Activated CD4-positive, alpha-beta T cell treated with anti-CD3 and anti-CD28 coated beads for 4 hours (primary cell): ENCODE data around the gene POM121.
"Not testable (repeated sequence)": the region's sequence is repeated elsewhere in the genome, so short reads cannot be mapped to it uniquely, and the experiment has no call there.

Source experiments
- DNase-seq, 2 donors: peaks; one replicate each; pipeline ENCODE4 v3.0.0-alpha.2; 2020

The POM121 gene

DNA sequence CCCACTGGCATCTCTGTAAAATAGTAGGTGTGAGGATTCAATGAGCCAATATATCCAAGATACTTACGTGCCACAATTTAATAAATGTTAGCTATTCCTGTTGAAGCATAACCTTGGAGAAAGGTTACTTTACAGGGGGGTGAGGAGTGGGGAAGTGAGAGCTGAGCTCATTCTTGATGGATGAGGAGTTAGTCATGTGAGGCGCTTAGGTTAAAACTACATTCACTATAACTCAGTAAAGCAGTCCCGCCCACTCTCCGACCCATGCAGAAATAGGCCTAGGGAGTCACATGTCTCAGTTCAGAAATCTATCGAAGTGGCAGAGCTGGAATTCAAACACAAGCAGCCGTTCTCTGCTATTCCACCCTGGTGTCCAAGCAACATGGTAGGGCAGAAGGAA lies 25.5 kb downstream of the POM121 start:
- not testable (repeated sequence) for DNase-seq

DNA sequence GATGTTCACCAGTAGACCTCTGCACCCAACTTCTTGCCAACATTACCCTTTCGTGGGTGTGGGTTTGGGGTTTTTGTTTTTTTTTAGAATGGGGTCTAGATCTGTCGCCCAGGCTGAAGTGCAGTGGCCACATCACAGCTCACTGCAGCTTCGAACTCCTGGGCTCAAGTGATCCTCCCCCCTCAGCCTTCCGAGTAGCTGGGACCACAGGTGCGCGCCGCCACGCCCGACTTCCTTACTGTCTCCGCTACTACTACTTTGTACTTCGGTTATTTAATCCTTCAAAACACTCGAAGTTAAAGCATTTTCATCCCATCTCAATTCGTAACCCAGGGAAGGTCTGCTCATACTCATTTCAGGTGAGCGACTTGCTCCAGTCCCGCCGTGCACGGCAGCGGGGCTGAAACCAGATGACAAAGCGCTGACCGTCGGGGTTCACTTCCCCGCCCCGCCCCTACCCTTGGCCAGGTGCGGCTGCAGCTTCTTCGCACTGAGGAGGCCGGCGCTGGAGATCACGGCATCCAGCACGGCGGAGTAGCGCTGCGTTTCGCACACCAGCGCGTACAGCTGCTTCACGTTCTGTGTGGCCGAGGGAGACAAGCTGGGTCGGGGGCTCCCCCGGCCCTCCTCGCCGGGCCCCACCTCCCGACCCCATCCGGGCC lies 29.1 kb downstream of the POM121 start:
- not testable (repeated sequence) for DNase-seq

DNA sequence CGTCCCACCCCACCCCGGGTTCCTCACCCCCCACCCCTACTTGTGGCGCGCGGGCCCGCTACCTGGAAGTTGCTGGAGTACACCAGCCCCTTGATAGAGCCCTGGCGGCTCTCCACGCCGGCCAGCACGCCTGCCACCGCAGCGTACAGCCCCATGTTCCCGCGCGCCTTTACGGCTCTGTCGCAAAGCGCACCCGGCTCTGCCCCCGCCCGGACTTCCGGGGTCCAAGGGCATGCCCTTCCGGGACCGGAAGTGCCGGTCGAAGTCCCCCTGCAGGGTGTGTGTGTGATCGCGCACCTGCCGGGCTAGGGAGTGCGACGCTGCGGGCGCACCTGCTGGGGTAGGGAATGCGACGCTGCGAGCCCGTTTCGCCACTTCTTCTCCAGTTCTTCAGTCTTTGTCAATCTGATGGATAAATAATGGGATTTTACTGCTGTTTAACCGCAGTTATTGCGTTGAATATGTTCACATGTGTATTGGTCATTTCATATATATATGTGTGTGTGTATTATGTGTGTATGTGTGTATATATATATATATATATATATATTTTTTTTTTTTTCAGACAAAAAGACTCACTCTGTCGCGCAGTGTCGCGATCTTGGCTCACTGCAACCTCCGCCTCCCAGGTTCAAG lies 29.8 kb downstream of the POM121 start:
- not testable (repeated sequence) for DNase-seq

DNA sequence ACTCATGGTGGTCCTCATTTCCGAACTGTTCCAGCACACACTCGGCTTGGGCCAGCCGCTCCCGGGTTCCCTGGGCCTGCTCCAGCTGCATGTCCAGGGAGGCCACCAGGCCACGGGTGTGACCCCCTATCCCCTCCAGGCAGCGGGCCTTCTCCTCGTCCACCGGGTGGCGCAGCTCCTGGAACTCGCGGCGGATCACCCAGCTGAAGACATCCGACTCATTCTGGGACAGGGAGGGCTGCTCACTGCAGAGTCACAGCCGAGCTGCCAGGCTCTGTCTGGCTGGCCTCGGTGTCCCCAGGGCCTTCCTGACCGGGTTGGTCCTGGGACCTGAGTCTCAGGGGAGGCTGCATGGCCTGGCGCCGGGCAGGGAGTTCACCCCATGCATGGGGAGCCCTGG lies 35.1 kb downstream of the POM121 start:
- DNase-seq: not testable (repeated sequence)

DNA sequence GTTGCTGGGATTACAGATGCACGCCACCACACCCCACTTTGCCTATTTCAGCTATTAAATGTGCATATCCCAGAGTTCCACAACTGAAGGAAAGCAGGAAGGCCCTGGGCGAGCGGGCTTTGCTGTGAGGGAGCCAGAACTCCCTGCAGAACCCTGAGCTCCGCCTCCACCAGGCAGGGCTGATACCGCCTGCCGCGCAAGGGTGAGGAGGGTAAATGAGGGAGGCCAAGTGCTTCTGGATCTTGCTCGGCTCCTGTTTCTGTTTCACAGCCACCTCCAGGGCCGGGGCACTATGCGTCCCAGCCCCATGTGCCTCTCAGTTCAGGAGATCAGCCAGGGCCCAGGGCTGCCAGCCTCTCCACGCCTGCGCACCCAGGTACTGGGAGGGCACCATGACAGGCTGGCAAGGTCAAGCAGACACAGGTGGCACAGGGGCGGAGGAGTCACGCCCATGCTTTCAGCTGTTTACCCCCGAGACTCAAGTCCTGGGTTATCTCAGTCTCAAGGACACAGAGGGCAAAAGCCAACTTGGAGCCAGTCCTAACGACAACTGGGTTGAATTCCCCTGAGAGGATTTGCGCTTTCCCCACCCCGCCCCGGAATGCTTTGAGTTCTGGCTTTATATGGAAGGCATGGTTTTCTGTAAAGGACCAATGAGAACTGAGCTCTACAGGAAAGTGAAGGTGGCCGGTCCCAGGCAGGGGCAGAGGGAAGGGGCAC lies 35.9 kb downstream of the POM121 start:
- DNase-seq: not testable (repeated sequence)

DNA sequence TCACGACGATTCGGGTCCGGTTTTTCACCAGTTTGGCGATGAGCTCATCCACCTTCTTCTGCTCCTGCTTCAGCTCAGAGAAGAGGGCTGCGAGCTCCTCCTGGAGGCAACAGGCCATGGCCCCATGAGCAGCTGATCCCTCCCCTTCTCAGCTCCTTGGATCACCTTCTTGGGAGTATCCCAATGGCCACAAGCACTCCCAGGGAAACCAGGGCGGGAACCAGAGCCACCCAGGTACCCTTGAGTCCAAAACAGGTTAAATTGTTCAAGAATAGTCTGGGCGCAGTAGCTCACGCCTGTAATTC lies 36.4 kb downstream of the POM121 start:
- not testable (repeated sequence) for DNase-seq

DNA sequence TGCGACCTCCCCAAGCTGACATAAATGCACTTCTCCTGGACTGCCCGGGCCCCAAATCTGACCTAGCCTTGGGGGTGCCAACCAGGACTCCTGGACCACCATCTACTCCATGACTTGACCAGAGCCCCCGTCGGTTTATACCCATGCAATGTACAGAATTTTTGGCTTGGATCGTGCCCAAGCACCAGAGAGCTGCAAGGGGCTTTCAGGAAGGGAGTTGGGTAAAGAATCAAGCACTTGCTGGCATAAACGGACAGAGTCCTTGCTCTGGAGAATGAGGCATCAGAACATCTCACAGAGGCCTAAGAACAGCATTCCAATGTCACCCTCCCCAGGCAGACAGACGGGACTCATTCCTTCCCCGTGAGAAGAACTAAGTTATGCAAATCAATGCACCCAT lies 38.2 kb downstream of the POM121 start:
- DNase-seq: not testable (repeated sequence)

DNA sequence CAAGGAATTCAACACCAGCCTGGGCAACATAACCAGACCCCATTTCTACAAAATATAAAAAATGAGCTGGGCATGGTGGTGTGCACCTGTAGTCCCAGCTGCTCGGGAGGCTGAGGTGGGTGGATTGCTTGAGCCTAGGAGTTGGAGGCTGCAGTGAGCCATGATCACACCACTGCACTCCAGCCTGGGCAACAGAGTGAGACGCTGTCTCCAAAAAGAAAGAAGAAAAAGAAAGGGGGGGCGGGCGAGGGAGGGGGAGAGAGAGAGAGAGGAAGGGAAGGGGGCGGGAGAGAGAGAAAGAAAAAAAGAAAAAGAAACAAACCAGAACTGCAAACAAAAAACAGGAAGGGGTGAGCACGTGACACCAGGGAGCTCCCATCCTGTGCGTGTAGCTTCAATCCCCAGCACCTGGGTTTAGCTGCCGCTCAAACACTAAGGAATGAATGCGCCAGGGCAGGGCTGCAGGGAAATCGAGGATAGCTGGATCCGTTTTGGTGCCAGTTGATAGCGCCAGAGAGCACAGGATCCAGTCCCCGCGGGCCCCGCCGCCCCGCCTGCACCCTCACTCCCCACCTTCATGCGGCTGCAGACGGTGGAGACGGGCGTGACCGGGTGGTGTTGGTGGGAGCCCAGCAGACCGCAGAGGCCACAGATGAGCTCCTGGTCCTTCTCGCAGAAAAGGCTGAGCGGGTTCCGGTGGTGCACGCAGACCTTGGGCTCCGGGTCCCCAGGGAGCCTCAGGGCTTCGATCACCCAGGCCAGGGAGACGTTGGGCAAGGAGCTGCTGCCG lies 40.5 kb downstream of the POM121 start:
- not testable (repeated sequence) for DNase-seq

DNA sequence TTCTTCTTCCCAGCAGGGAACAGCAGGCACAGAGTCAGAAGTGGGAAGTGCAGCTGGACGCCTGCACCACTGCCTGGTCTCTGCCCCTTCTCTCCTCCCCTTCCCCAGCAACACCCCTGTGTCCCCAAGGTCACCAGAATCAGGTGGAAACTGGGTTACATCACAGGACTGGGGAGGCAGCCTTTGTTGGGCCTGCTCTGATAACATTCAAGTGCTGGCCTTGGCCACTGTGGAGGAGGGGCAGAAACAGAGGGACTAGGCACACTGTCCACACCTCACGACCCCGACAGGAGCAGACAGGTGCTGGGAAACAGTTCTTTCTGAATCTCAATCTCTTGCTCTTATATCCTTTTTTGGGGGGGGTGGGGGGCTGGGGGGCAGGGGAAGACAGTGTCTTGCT lies 42.0 kb downstream of the POM121 start:
- not testable (repeated sequence) for DNase-seq

DNA sequence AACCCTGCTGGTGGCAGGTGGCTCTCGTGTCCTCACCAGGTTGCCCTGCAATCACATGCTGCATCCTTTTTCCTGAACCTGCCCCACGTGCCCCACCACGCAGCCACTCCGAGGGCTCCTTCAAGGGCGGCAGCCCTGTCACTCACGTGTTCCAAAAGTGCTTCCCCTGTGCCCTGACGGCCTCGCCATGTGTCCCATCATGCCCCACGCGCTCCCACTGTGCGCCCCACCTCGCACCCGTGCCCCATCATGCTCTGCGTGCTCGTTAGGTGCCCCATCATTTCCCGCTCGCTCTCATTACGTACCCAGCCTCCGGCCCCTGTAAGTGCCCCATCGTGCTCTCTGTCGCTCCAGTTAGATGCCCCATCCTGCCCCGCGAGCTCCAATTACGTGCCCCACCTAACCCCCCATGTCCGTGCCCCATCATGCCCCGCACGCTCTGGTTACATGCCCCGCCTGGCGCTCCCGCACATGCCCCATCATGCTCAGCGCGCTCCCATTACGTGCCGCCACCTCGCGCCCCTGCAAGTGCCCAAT lies 44.2 kb downstream of the POM121 start, which contains the start of gene TRIM74:
TRIM74 (minus strand) TSS at position 487 of the 537 bp plus-strand sequence. CDS start 3,309 bp downstream, outside the sequence.
- not testable (repeated sequence) for DNase-seq

DNA sequence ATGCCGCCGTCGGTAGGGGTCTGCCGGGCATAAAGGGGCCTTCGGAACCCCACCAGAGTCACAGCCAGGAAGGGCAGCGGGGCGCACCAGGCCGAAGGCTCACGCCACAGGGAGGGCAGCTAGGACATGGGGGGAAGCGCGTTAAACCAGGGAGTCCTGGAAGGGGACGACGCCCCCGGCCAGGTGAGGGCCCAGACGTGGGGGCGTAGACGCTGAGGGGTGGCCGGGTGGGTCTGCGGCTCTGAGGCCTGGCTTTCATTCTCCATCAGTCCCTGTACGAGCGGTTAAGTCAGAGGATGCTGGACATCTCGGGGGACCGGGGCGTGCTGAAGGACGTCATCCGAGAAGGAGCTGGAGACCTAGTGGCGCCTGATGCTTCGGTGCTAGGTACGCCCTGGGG lies 44.8 kb downstream of the POM121 start:
- not testable (repeated sequence) for DNase-seq

DNA sequence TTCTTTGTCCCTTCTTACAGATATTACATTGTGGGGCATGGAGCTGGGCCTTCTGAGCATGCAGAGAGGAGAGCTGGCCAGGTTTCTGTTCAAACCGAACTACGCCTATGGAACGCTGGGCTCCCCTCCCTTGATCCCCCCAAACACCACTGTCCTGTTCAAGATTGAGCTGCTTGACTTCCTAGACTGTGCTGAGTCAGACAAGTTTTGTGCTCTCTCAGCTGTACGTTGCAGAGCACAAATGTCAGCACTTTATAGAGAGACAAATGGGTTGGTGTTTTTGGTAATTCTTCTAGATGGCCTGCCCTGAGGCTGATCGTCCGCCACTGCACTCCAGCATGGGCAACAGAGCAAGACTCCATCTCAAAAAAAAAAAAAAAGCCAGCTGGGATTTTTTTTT lies 46.6 kb downstream of the POM121 start:
- DNase-seq: not testable (repeated sequence)

DNA sequence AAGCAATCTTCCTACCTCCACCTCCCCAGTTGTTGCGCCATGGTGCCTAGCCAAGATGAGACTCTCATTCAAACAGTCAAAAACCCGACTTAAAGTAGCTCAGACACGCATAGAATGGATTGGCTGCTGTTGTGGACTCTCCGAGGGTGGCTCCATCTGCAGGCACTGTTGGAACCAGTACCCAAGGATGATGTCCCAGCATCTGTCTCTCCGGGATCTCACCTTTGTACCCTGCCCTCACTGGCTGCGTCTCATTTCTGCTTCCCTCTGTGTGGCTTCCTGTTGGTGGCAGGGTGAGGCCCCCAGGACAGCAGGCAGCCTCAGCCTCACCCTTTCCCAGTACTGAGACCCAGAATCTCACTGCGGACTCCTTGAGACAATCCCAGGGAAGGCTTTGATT lies 49.9 kb downstream of the POM121 start:
- not testable (repeated sequence) for DNase-seq

DNA sequence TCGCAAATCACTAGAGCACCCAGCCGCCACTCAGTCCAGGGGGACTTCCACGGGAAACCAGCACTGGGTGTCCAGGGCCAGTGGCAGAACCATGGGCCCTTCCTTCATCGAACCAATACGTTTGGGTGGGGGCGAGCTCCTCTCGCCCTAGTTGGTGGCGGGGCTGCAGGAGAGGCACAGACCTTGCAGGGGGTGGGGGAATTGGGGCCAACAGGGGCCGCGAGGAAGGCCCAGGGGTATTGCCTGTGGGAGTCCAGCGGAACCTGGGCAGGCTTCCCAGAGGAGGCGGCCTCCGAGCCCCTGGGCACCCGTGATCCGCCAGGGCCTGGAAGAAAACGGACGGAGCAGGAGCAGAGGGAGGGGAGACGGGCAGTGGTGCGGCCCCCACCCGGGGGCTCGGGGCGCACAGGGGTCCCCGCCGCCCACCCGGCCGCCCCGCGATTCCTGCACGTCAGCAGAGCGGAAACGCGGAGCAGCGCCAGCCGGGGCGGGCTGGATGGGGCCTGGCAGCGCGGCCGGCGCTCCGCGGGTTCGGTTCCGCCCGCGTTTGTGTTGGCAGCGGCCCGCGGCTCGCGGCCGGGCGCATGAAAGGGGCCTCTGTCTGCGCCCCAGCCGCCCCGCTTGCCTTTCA lies 50.9 kb downstream of the POM121 start:
- not testable (repeated sequence) for DNase-seq

DNA sequence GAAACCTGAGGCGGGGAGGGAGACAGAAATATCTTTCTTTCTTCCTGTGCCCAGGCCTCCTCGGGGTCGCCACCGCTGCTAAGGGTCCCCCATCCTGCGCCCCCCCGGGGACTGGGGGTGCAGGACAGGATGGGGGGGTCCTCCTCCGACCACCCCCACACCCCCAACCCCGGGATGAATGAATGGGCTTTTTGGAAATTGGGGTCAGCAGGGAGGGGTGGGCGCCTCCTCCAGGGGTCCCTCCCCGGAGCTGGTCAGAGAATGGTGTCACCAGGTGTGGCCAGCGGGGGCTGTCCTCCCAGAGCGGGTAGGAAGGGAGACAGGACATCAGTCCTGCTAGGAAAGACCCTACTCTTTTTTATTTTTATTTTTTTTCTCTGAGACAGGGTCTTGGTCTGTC lies 51.5 kb downstream of the POM121 start:
- not testable (repeated sequence) for DNase-seq

DNA sequence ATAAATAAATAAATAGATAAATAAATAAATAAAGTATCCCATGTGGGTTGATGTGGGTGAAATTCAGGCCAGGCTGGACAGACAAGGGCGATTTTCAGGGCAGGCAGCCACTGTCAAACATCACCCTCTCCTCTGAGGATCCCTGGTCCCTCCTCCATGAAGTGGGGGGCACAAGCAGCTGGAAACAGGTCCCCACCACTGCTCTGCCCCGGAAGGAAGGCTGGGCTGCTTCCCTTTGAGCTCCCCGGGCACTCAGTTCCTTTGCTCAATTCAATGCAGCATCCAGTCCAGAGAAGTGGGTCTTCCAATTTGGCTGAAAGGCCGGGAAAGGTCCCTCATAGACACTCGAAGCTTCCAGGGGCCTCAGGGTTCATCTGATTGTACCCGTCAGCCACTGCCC lies 55.5 kb downstream of the POM121 start:
- not testable (repeated sequence) for DNase-seq

DNA sequence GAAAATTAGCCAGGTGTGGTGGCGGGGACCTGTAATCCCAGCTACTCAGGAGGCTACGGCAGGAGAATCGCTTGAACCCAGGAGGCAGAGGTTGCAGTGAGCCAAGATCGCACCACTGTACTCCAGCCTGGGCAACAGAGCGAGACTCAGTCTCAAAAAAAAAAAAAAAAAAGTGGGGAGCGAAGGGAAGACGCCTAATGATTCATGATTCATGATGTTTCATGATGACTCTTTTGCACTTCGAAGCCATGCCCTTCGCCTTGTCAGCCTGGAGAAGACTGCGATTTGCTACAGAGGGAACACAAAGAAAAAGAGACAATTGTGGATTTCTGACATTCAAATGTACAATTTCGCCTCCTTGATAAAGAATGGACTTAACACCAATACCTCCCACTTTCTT lies 57.2 kb downstream of the POM121 start:
- not testable (repeated sequence) for DNase-seq

DNA sequence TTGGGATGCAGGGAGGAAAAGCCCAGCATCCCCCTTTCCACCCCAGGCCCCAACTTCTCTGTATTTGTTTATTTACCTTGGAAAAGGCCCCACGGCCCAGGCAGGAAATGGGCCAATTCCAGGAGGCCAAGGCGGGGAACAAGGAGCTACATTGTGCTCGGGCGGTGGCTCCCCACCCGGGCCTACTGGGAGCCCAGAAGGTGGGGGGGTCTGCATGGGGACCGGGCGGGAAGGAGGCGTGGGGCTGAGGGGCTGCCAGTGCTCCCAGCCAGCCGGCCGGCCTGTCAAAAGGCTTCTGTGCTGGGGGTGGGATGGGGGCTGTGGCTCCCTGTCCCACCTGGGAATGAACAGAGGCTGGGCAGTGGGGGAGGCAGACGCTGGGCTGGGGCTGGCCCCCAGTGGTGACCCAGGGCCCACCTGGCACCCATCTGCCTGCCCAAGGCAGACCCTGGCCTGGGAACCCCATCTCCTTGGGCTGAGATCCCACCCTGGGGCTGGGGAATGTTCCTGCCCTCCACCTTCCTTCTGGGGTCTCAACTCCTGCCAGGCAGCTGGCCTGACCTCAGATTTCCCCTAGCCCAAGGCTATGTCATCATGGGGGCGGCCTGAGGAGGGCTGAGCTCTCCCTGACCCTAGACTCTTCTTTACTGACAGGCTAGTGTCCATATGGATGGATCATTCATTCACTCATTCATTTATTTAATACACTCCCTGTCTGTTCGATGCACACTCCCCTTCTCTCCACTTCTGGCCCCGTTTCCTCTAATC lies 65.4 kb downstream of the POM121 start:
- not testable (repeated sequence) for DNase-seq

DNA sequence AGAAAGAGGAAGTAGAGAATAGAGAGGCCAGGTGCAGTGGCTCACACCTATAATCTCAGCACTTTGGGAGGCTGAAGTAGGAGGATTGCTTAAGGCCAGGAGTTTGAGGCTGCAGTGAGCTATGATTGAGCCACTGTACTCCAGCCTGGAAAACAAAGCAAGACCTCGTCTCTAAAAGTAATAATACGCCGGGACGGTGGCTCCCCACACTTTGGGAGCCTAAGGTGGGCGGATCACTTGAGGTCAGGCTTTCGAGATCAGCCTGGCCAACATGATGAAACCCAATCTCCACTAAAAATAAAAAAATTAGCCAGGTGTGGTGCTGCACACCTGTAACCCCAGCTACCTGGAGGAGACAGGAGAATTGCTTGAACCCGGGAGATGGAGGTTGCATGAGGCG lies 70.6 kb downstream of the POM121 start:
- not testable (repeated sequence) for DNase-seq

DNA sequence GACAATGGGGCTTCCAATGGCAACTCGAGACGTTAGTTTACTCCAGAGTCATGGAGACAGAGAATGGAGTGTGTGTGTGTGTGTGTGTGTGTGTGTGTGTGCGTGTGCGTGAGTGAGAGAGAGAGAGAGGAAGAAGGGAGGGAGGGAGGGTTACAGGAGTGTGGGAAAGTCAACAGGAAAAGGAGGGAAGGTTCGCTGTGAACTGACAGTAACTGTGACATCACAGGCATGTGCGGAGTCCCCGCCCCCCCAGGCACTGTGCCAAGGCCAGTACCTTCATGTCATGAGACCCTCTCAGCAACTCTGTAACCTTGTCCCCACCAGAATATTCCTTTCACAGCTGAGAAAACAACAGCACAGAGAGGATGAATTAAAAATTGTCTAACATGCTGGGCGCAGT lies 72.6 kb downstream of the POM121 start:
- not testable (repeated sequence) for DNase-seq

DNA sequence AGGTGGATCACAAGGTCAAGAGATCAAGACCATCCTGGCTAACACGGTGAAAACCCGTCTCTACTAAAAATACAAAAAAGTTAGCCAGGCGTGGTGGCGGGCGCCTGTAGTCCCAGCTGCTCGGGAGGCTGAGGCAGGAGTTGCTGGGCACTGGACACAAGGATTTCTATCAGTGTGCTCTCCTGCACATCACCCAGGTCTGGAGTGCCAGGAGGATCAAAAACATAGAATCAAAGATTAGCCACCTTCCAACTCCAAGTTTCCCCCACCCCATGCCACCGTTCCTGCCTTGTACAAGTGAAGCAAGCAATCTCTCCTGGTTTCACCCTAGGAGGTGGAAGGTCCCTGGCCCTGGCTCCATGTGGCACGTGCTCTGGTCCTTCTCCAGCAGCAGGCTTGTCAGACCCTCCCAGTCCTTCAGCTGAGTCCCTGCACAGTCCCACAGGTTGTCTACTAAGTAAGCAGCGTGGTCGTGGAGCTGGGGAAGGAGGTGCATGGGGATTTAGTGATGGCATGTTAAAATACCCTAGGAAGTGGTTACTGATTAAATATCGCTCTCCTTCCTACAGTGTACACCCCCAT lies 73.1 kb downstream of the POM121 start:
- DNase-seq: not testable (repeated sequence)
